Naive thymus-derived CD4-positive, alpha-beta T cell (primary cell): Measurements from ENCODE around the gene MTPN. TPM values are rescaled to one million over a fixed set of nuclear protein-coding genes. Genes with fewer than 3 reads are reported as not detected.
A peak's percentile ranks its signal among the peaks of the same experiment; 100 is the strongest.

Experiments used
- ATAC-seq: fragments of 150-1000 bp; cut with Tn5 transposase; 2 replicates; pipeline ENCODE4 v1.10.0; 2021; ENCODE audit warnings: mild to moderate bottlenecking, moderate library complexity
- CTCF ChIA-PET: fragments of 350-600 bp; sonication (Branson Sonifier 250); formaldehyde crosslinking; loops from one replicate; lab custom pipeline; 2021; ENCODE audit warnings: antibody characterized with exemption; lab: Charles Lee
- POLR2A ChIA-PET: fragments of 350-600 bp; sonication (Branson Sonifier 250); formaldehyde crosslinking; loops from one replicate; lab custom pipeline; 2021; ENCODE audit warnings: antibody characterized with exemption, inconsistent platforms; lab: Charles Lee
- DNase-seq, 9 donors: peaks; one replicate each; pipeline versions ENCODE4 v3.0.0 to v3.0.0-alpha.2; 2020 to 2022; ENCODE audit warnings: mixed read lengths in 1 of 9
- H3K27ac ChIP-seq: one replicate; pipeline ENCODE4 v1.7.0; 2013; ENCODE audit warnings: mild to moderate bottlenecking, low read depth, low read length, moderate library complexity
- H3K27me3 ChIP-seq, 2 donors: one replicate each; pipeline ENCODE4 v1.7.0; 2013; ENCODE audit warnings: low read length in 2 of 2, mild to moderate bottlenecking in 2 of 2, moderate library complexity in 2 of 2; ENCODE audit not compliant: control insufficient read depth in 2 of 2, insufficient read depth in 2 of 2
- H3K36me3 ChIP-seq, 3 experiments: 1 replicate in 2 of 3; 2 replicates in 1 of 3; pipeline ENCODE4 v1.7.0; 2013; ENCODE audit warnings: low read length in 3 of 3, mild to moderate bottlenecking in 3 of 3, moderate library complexity in 1 of 3; ENCODE audit not compliant: insufficient read depth in 3 of 3, control insufficient read depth in 2 of 3
- H3K4me1 ChIP-seq, 2 donors: one replicate each; pipeline ENCODE4 v1.7.0; 2013; ENCODE audit warnings: low read length in 2 of 2, mild to moderate bottlenecking in 2 of 2, moderate library complexity in 1 of 2; ENCODE audit not compliant: control insufficient read depth in 2 of 2, insufficient read depth in 2 of 2
- H3K4me3 ChIP-seq: 2 replicates; pipeline ENCODE4 v1.7.0; 2013; ENCODE audit warnings: mild to moderate bottlenecking, low read length
- H3K9me3 ChIP-seq, 3 experiments: 1 replicate in 2 of 3; 2 replicates in 1 of 3; pipeline ENCODE4 v1.7.0; 2013; ENCODE audit warnings: low read length in 3 of 3; ENCODE audit not compliant: control insufficient read depth in 2 of 3
- H3K27ac Mint-ChIP-seq, 9 donors: one replicate each; pipeline ENCODE4 v1.8.0; 2020 to 2022; ENCODE audit warnings: mixed read lengths in 9 of 9, mild to moderate bottlenecking in 8 of 9, moderate library complexity in 5 of 9, inconsistent platforms in 2 of 9
- H3K27me3 Mint-ChIP-seq, 5 donors: one replicate each; pipeline ENCODE4 v1.8.0; 2021 to 2022; ENCODE audit warnings: mixed read lengths in 5 of 5, mild to moderate bottlenecking in 1 of 5
- H3K36me3 Mint-ChIP-seq, 5 donors: one replicate each; pipeline ENCODE4 v1.8.0; 2020 to 2022; ENCODE audit warnings: mixed read lengths in 5 of 5, mild to moderate bottlenecking in 3 of 5, inconsistent platforms in 1 of 5
- H3K4me1 Mint-ChIP-seq, 7 donors: one replicate each; pipeline ENCODE4 v1.8.0; 2020 to 2022; ENCODE audit warnings: mixed read lengths in 7 of 7, mild to moderate bottlenecking in 3 of 7, inconsistent platforms in 1 of 7
- H3K4me3 Mint-ChIP-seq, 10 donors: one replicate each; pipeline ENCODE4 v1.8.0; 2020 to 2022; ENCODE audit warnings: mild to moderate bottlenecking in 10 of 10, mixed read lengths in 10 of 10, moderate library complexity in 6 of 10, inconsistent platforms in 2 of 10
- H3K9me3 Mint-ChIP-seq, 11 donors: one replicate each; pipeline ENCODE4 v1.8.0; 2020 to 2022; ENCODE audit warnings: mixed read lengths in 11 of 11, mild to moderate bottlenecking in 4 of 11, inconsistent platforms in 1 of 11, moderate library complexity in 1 of 11
- intact Hi-C, 2 donors: fragments of 100-400 bp; cut with micrococcal nuclease; formaldehyde crosslinking; loops; one replicate each; pipeline ENCODE4 v1.15.1; 2023
- polyA plus RNA-seq, 2 donors: library from polyadenylated mRNA; unstranded; fragments of 300-500 nt; fragmentation: Illumina TruSeq; gene quantifications; one replicate each; pipeline ENCODE4 v1.2.3, GENCODE V29; 2021
- total RNA-seq, 6 experiments: library from RNA in 5 of 6; stranded (reverse) in 5 of 6; gene quantifications; 1 replicate in 5 of 6; 2 replicates in 1 of 6; pipeline ENCODE4 v1.2.3 and lab custom pipeline; 2021 to 2026

Gene MTPN
- total and polyA plus RNA-seq, 7 experiments from 2014 or later = 49.9 to 117 (median 80.7) TPM

DNA sequence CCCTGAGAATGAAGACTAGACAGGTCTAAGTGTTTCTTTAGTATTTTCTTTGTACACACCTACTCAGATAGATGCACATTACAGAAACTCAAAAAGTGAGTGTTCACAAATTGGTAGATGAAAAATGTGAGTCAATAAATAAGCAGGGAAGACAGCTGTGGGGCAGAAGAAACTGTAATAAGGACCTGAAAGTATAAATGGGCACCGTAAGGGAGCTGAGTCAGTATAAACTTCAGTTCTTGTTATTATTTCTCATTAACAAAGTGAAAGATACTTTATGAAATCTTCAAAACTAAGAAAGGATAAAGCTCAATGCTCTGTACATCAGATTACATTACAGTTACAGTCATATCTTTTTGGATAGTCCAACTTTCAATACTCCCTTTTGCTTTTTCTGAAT lies 2.5 kb downstream of the MTPN start:
- peaks cover 42 to 79% (median 71%) of the 10 kb centered on the region in 7 donors for H3K4me1 Mint-ChIP-seq
- Histone ChIP-seq H3K36me3 (peaks cover 0 to 5% (median 0%) of the 10 kb centered on the region in 3 experiments), H3K9me3 (no peaks in the 10 kb centered on the region), H3K27ac (no peak overlapping the region), H3K27me3 (no peaks in the 10 kb centered on the region), H3K4me3 (no peak overlapping the region), H3K4me1 (peaks cover 20 to 43% of the 10 kb centered on the region in 2 donors)
- intact Hi-C loops = loop anchor here (5.0 to 10.0 kb wide), 5 partner anchors 690 to 1517 kb away; partner anchors contain the start of genes AGBL3 (in 2 of the 2) and AKR1B1 (in 1 of the 2)
- peaks cover 0 to 4% (median 0%) of the 10 kb centered on the region in 11 donors for H3K9me3 Mint-ChIP-seq
- peaks cover 10 to 28% (median 18%) of the 10 kb centered on the region in 5 donors for H3K36me3 Mint-ChIP-seq
- CTCF ChIA-PET = no interaction called here
- H3K27me3 Mint-ChIP-seq = peaks cover 0 to 2% (median 0%) of the 10 kb centered on the region in 5 donors
- POLR2A ChIA-PET = interaction anchor here (0.5 to 2.0 kb wide), 4 partner anchors 9 to 511 kb away, joined by 3 to 11 read pairs (median 4); partner anchors contain the start of gene STMP1
- DNase-seq = no peak
- peak overlapping the region in 4 of 9 donors; percentile 2 to 82 (median 30) for H3K27ac Mint-ChIP-seq
- peak overlapping the region; percentile 52 to 97 (median 68) for H3K4me3 Mint-ChIP-seq
- ATAC-seq = no peak

DNA sequence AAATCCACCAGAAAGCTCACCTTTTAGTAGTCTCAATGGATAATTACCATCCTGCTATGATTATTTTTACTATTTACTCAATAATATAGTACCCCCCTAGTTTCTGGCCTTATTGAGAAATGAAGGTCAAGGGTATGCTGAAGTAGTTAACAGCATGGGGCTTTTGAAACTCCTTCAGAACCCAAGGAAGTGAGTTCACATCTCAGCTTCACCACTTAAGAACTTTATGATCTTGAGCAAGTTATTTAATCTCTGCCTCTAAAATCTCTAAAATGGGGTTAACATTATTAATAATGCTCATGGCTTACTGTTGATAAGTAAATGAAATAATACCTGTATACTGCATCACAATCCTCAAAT lies 5.8 kb downstream of the MTPN start:
- Histone ChIP-seq H3K4me3 (no peak overlapping the region), H3K27me3 (no peaks in the 10 kb centered on the region), H3K36me3 (no peaks in the 10 kb centered on the region), H3K9me3 (no peaks in the 10 kb centered on the region), H3K4me1 (peaks cover 31% of the 10 kb centered on the region in 2 donors), H3K27ac (no peak overlapping the region)
- Mint-ChIP-seq H3K9me3 (no peaks in the 10 kb centered on the region), H3K36me3 (peaks cover 5 to 52% (median 39%) of the 10 kb centered on the region in 5 donors), H3K27me3 (no peaks in the 10 kb centered on the region), H3K27ac (no peak overlapping the region), H3K4me1 (peaks cover 59 to 94% (median 87%) of the 10 kb centered on the region in 7 donors), H3K4me3 (peak overlapping the region in 4 of 10 donors; percentile 15 to 45 (median 32))
- ChIA-PET POLR2A (interaction anchor here (0.6 to 0.9 kb wide), 2 partner anchors 309 to 358 kb away, joined by 3 read pairs; partner anchors contain the start of gene STMP1), CTCF (no interaction called here)
- DNase-seq (no peak), ATAC-seq (no peak)
- intact Hi-C loops = loop anchor here (10.0 kb wide), 3 partner anchors 687 to 1107 kb away; partner anchors contain the start of gene AGBL3 (in 1 of the 2)

DNA sequence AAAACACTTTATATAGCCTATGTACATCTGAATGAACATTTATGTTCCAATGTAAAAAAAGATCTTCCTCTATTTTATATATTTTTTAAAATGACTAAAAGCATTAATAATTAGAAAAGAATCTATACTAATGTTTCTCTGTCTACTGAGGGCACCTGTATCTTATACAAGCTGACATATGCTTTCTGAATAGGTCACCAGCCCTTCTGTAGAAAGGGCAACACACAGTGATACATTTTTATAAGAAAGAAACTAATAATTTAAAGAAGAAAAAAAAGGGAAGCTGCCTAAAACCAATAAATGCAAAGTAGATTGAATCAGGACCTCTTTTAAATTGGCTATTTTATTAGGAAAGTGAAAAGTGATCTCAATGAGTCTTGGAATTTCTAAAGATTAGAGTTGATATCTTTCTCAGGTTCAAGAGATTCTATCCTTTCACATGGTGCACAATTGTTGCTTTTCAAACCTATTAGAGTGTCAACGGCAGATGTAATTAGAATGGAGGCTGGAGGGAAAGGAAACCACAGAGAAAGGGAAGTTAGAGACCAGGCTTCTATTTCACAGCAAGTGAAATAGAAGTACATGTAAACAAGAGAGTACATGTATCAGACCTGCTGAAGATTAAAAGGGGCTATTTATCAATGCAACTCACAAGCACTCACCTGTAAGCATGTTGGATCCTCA lies 6.3 kb downstream of the MTPN start:
- H3K36me3 ChIP-seq = no peaks in the 10 kb centered on the region
- Mint-ChIP-seq H3K4me1 (peaks cover 61 to 94% (median 87%) of the 10 kb centered on the region in 7 donors), H3K27ac (peak overlapping the region in 1 of 9 donors; percentile 7), H3K27me3 (no peaks in the 10 kb centered on the region), H3K36me3 (peaks cover 5 to 53% (median 39%) of the 10 kb centered on the region in 5 donors), H3K9me3 (no peaks in the 10 kb centered on the region), H3K4me3 (peak overlapping the region; percentile 1 to 67 (median 30))
- ATAC-seq (peak; percentile 69), DNase-seq (no peak)
- H3K4me1 ChIP-seq = peaks cover 28 to 30% of the 10 kb centered on the region in 2 donors
- intact Hi-C loops = loop anchor here (10.0 kb wide), 3 partner anchors 686 to 1106 kb away; partner anchors contain the start of gene AGBL3 (in 1 of the 2)
- ChIA-PET CTCF (no interaction called here), POLR2A (interaction anchor here (0.6 to 0.9 kb wide), 2 partner anchors 308 to 358 kb away, joined by 3 read pairs; partner anchors contain the start of gene STMP1)
- H3K27ac ChIP-seq = no peak overlapping the region
- H3K4me3 ChIP-seq = no peak overlapping the region
- H3K27me3 ChIP-seq = no peaks in the 10 kb centered on the region
- no peaks in the 10 kb centered on the region for H3K9me3 ChIP-seq

DNA sequence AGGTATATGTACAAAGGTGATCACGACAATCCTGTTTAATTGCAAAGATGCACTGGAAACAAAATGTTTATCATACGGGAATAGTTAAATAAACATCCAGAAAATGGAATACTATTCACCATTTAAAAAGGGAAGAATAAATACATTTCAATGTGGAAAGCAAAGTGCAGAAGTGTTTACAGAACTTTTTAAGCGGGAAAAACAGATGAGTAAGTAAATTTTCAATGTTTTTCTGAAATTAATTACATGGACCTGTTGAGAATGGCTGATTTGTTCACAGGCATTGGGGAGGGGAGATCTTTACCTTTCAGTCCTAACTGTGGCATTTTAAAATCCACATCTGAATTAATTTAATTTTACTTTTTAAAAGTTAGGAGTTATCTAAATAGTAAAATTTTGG lies 7.1 kb downstream of the MTPN start:
- H3K36me3 Mint-ChIP-seq = peaks cover 5 to 53% (median 39%) of the 10 kb centered on the region in 5 donors
- peaks cover 20 to 22% of the 10 kb centered on the region in 2 donors for H3K4me1 ChIP-seq

DNA sequence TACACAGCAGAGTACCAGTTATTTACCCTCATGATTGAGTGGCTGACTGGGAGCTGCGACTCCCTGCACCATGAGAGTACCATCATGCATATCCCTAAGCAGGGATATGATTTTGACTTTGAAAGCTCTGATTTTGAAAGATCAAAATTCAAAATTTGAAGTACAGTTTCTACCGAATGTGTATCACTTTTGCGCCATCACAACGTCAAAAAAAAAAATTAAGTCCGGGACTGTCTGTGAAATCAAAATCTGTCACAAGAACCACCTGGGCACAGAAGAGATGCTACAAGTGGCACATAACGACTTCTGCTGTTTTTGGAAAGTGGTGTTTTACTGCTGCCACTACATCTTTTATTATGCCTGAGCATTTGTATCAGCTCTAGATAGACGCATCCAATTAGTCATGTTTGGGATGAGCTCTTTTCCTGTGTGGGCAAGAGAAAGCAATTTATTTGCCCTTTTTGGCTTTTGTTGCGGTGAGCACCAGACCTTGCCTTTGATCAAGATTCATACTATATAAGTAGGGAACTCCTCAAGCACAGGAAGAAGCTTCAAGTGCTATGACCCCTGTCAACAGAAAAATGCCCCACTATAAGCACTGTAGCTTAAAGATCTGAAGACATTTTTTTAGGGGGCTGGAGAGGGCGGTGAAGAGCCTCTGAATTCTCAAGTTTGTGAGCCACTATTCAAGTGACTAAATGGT lies 10.7 kb downstream of the MTPN start:
- CTCF ChIA-PET = interaction anchor here (0.5 to 1.0 kb wide), 4 partner anchors 10 to 312 kb away, joined by 3 to 6 read pairs (median 3); no protein-coding TSS in a partner anchor
- POLR2A ChIA-PET = interaction anchor here (0.8 kb wide), 2 partner anchors 9 to 10 kb away, joined by 3 to 4 read pairs; partner anchors contain the start of gene MTPN
- no peak for ATAC-seq
- DNase-seq = no peak
- Mint-ChIP-seq H3K36me3 (peaks cover 0 to 38% (median 31%) of the 10 kb centered on the region in 5 donors), H3K4me1 (peaks cover 56 to 91% (median 85%) of the 10 kb centered on the region in 7 donors), H3K4me3 (peak overlapping the region in 9 of 10 donors; percentile 35 to 68 (median 56)), H3K27me3 (no peaks in the 10 kb centered on the region), H3K9me3 (no peaks in the 10 kb centered on the region), H3K27ac (peak overlapping the region in 4 of 9 donors; percentile 3 to 38 (median 22))
- intact Hi-C loops = no loop called here
- peaks cover 17 to 18% of the 10 kb centered on the region in 2 donors for H3K4me1 ChIP-seq
- H3K9me3 ChIP-seq = no peaks in the 10 kb centered on the region
- no peaks in the 10 kb centered on the region for H3K36me3 ChIP-seq
- H3K27ac ChIP-seq = no peak overlapping the region
- no peaks in the 10 kb centered on the region for H3K27me3 ChIP-seq
- H3K4me3 ChIP-seq = no peak overlapping the region

More for the DNA sequence above, 7.1 kb downstream of the MTPN start:
- H3K9me3 Mint-ChIP-seq = no peaks in the 10 kb centered on the region
- ATAC-seq (no peak), DNase-seq (no peak)
- POLR2A ChIA-PET = interaction anchor here (0.7 kb wide), 1 partner anchor 25 kb away, joined by 3 read pairs; no protein-coding TSS in a partner anchor
- peaks cover 59 to 94% (median 87%) of the 10 kb centered on the region in 7 donors for H3K4me1 Mint-ChIP-seq
- H3K9me3 ChIP-seq = no peaks in the 10 kb centered on the region
- no peak overlapping the region for H3K4me3 ChIP-seq
- intact Hi-C loops = loop anchor here (10.0 kb wide), 3 partner anchors 685 to 1105 kb away; partner anchors contain the start of gene AGBL3 (in 1 of the 2)
- no peaks in the 10 kb centered on the region for H3K27me3 ChIP-seq
- CTCF ChIA-PET = no interaction called here
- peak overlapping the region in 4 of 10 donors; percentile 13 to 37 (median 22) for H3K4me3 Mint-ChIP-seq
- no peaks in the 10 kb centered on the region for H3K36me3 ChIP-seq
- H3K27ac ChIP-seq = no peak overlapping the region
- H3K27ac Mint-ChIP-seq = no peak overlapping the region
- no peaks in the 10 kb centered on the region for H3K27me3 Mint-ChIP-seq

DNA sequence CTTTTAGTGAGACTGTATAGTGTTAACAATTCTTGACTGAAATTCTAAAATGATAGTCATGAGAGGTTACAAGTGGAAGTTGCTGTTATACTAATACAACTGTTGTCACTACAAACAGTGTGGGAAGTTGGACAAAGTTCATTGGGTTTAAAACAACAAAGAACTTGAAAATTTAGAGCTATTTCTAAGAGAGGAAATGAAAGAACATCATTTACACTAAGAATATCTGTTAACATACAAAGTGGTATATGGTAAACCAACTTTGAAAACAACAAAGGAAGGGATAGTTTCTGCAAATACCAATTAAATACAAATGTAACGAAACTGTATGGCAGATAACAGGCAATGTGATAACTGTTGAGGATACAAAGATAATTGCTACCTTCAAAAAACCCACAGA lies 11.6 kb downstream of the MTPN start:
- peaks cover 12 to 17% of the 10 kb centered on the region in 2 donors for H3K4me1 ChIP-seq
- no peak overlapping the region for H3K27ac Mint-ChIP-seq
- peaks cover 0 to 38% (median 31%) of the 10 kb centered on the region in 5 donors for H3K36me3 Mint-ChIP-seq
- CTCF ChIA-PET = no interaction called here
- no peaks in the 10 kb centered on the region for H3K36me3 ChIP-seq
- no peaks in the 10 kb centered on the region for H3K27me3 Mint-ChIP-seq
- POLR2A ChIA-PET = interaction anchor here (0.8 kb wide), 1 partner anchor 10 kb away, joined by 3 read pairs; no protein-coding TSS in a partner anchor
- H3K4me3 ChIP-seq = no peak overlapping the region
- H3K9me3 ChIP-seq = no peaks in the 10 kb centered on the region
- no peaks in the 10 kb centered on the region for H3K27me3 ChIP-seq
- no peak for ATAC-seq
- H3K4me1 Mint-ChIP-seq = peaks cover 47 to 91% (median 86%) of the 10 kb centered on the region in 7 donors
- no peak for DNase-seq
- H3K9me3 Mint-ChIP-seq = no peaks in the 10 kb centered on the region
- peak overlapping the region in 5 of 10 donors; percentile 10 to 65 (median 44) for H3K4me3 Mint-ChIP-seq
- H3K27ac ChIP-seq = no peak overlapping the region
- intact Hi-C loops = no loop called here
